Sciatic nerve (tissue), 2 donors: Measurements from ENCODE around the gene PARD3B. TPM values are rescaled to one million over a fixed set of nuclear protein-coding genes. Genes with fewer than 3 reads are reported as not detected.
"Not testable (repeated sequence)": the region's sequence is repeated elsewhere in the genome, so short reads cannot be mapped to it uniquely, and the experiment has no call there.

Source experiments
- ATAC-seq: fragments of 200-7000 bp; cut with Tn5 transposase; one replicate; pipeline ENCODE4 v1.9.1; 2020; ENCODE audit warnings: mild to moderate bottlenecking, moderate library complexity
- DNase-seq: peaks from one replicate; pipeline ENCODE4 v3.0.0-alpha.2; 2020; ENCODE audit warnings: low spot score
- intact Hi-C: fragments of 100-400 bp; cut with DNase I; formaldehyde crosslinking; loops from one replicate; pipeline ENCODE4 v1.14.2; 2022
- total RNA-seq: library from RNA; stranded (reverse); fragmentation: NEBNext Ultra II Directional; extraction: Animal tissue kit (Norgen Biotek cat#: 25700); gene quantifications from one replicate; pipeline ENCODE4 v1.2.1, GENCODE V29; 2021
- donor health status: DM: no; HTN: no; CAD: no.
- donor health status: DM: no; HTN: no; CAD: no.

Gene PARD3B
- total RNA-seq, 1 donor from 2014 or later: 100 TPM

GRCh38 chr2:204538182-204539018 is 6.9 kb upstream of the PARD3B start:
- intact Hi-C loops: no loop called here
- ATAC-seq (peak; percentile 53), DNase-seq (peak; percentile 72)

DNA sequence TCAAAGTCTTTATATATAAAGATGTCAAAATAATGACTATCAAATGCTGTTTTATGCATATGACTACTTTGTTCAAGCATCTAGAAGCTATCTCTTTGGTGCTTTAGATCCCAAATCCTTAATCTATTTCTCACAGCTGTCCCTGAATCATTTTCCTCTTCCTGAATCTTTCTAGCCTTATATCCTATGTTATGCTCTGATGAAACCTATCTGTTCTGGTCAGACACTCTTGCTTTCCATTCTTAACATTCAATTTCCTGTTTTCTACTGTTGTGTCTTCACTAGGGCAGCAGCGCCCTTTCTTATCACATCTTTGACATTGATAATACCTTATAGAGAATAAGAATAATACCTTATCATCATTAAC is 6.3 kb upstream of the PARD3B start:
- intact Hi-C loops: no loop called here
- ATAC-seq: no peak
- no peak for DNase-seq

- ATAC-seq: no peak
- intact Hi-C loops: no loop called here
- DNase-seq: no peak
These were observed 3.6 kb upstream of the PARD3B start for GRCh38 chr2:204541637-204542036.

- ATAC-seq (peak; percentile 51), DNase-seq (no peak)
- intact Hi-C loops: no loop called here
These were observed 2.2 kb upstream of the PARD3B start for GRCh38 chr2:204542982-204543608.

DNA sequence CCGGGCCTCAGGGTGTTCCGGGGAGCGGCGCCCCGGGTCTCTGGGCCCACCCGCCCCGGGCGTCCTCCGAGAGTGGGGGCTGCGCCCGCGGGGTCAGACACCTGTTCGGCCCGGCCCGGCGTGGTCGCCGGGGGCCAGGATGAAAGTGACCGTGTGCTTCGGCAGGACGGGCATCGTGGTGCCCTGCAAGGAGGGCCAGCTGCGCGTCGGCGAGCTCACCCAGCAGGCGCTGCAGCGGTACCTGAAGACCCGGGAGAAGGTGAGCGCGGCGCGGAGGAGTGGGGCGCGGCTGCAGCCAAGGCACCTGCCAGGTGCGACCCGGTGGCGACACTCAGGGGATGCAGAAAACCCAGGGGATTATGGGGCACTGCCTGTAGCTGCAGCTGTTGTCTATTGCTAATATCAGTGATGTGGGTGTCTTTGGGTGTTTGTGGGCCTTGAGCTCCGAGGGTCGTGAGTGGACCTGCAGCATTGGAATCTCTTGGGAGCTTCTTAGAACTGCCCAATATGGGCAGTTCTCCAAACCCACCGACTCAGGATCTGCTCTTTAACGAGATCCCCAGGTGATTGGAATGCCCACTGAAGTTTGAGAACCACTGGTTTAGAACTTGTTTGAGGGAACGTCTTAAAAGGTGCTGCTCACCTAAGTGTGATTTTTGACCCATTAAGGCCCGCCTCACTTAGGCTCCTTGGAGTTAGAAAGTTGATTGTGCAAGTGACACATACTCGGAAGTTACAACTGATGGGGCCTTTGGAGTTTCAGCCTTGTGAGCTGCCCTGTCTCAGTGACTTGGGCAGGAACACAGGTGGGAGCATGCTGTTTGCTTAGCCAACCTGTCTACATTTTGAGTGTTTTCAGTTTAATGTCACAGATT is 823 bp downstream of the PARD3B start:
- peak; percentile 4 for ATAC-seq
- peak; percentile 59 for DNase-seq
- intact Hi-C loops: no loop called here

GRCh38 chr2:204550751-204551511 is 5.7 kb downstream of the PARD3B start:
- ATAC-seq (peak; percentile 10), DNase-seq (no peak)
- intact Hi-C loops: no loop called here

DNA sequence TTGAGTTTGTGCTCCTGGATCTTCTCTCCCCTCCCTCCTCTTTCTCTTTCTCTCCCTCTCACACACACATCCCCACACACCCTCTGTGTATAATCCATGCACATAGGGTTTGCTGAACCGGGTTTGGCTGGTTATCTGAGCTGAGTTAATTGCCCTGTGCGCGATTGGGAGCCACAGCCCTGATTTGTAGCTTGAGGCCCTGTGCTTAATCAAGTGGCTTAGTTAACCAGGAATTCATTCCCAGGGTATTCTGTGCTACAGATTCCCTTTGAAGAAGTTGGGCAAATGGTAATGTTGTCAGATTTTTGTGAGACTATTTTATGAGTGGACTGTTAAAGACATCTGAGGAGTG is 6.2 kb downstream of the PARD3B start:
- ATAC-seq: no peak
- intact Hi-C loops: no loop called here

DNA sequence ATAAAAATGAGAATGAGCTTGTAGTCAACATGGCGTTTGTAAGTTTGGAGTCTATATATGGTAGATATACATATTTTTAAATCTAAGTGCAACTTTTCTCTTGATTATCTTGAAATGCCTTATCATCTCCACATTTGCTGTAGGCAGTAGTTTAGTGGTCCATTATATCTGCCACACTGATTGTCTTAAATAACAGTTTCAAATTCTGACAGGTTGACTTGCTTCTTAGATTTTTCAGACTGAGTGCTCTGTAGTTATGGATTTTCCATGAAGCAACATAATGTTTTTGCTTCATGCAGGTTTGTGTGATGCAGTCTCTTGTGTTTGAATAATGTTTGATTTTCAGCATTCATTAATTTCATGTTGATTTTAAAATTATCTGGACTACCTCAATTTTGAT is 12.3 kb downstream of the PARD3B start:
- intact Hi-C loops: no loop called here
- ATAC-seq (no peak), DNase-seq (no peak)

More for the DNA sequence above, 6.2 kb downstream of the PARD3B start:
- no peak for DNase-seq

DNA sequence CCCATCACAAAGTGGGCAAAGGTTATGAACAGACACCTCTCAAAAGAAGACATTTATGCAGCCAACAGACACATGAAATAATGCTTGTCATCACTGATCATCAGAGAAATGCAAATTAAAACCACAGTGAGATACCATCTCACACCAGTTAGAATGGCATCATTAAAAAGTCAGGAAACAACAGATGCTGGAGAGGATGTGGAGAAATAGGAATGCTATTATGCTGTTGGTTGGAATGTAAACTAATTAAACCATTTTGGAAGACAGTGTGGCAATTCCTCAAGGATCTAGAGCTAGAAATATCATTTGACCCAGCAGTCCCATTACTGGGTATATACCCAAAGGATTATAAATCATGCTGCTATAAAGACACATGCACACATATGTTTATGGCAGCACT is 14.1 kb downstream of the PARD3B start:
- intact Hi-C loops, DNase-seq, ATAC-seq: not testable (repeated sequence)

- intact Hi-C loops: no loop called here
- DNase-seq (no peak), ATAC-seq (no peak)
These were observed 15.6 kb downstream of the PARD3B start for GRCh38 chr2:204560902-204561301.

GRCh38 chr2:204561771-204562170 is 16.5 kb downstream of the PARD3B start:
- ATAC-seq (no peak), DNase-seq (no peak)
- intact Hi-C loops: no loop called here

DNA sequence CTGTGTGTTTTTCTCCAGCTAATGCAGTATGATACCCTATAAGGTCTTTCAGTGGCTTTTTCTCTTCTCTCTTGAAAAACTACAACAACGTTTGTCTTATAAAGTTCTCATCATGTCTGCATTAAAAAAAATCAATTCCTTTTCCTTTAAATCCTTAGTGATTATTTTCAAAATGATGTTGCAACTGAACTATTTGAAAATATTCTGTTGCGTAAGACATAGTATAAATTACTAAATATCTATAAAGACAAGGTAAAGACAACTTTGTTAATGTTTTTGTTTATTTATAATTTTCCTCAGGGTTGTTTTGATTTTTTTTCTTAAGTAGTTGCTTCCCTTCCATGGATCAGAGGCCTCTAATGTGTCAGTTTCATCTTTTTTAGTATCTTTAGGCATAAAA is 21.2 kb downstream of the PARD3B start:
- ATAC-seq (no peak), DNase-seq (no peak)
- intact Hi-C loops: no loop called here

GRCh38 chr2:204570421-204570820 is 25.1 kb downstream of the PARD3B start:
- intact Hi-C loops: no loop called here
- no peak for DNase-seq
- ATAC-seq: no peak

DNA sequence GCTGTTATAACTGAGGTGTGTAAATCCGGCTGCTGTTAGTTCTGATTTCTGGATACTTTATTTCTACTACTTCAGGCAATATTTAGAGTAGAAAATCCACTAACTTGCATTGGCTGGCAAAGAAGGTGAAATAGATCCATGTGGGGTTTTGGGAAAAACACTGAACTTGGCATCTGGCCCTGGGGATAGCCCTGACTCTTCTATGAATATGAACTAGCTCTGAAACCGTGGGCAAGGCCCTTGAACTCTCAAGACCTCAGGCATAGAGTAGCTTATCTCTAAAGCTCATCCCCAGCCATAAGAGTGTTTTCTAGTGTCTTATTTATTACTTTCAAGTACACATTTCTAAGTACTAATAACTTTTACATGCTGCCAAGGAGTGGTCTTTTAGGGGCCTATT is 25.8 kb downstream of the PARD3B start:
- DNase-seq (no peak), ATAC-seq (no peak)
- intact Hi-C loops: no loop called here

GRCh38 chr2:204571911-204572310 is 26.6 kb downstream of the PARD3B start:
- ATAC-seq (no peak), DNase-seq (no peak)
- intact Hi-C loops: no loop called here

GRCh38 chr2:204573221-204573620 is 27.9 kb downstream of the PARD3B start:
- ATAC-seq: no peak
- no peak for DNase-seq
- intact Hi-C loops: no loop called here

DNA sequence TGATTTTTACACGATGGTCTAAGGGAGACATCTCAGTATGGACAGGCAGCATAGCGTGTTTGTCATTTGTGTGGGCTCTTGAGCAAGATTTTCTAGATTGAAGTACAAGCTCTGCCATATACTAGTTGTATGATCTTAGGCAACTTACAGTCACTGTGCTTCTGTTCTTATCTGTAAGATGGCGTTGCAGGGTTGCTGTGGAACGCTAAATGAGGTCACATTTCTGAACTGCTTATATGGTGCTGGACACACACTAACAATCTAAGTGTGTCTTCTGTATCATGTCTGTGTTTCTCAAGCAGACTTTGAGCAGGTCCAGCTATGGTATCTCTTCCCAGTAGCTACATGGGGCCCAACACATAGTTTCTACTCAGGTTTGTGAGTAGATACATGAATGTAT is 29.2 kb downstream of the PARD3B start:
- intact Hi-C loops: no loop called here
- ATAC-seq (no peak), DNase-seq (no peak)

GRCh38 chr2:204575463-204575862 is 30.2 kb downstream of the PARD3B start:
- DNase-seq: no peak
- intact Hi-C loops: no loop called here
- ATAC-seq: no peak

DNA sequence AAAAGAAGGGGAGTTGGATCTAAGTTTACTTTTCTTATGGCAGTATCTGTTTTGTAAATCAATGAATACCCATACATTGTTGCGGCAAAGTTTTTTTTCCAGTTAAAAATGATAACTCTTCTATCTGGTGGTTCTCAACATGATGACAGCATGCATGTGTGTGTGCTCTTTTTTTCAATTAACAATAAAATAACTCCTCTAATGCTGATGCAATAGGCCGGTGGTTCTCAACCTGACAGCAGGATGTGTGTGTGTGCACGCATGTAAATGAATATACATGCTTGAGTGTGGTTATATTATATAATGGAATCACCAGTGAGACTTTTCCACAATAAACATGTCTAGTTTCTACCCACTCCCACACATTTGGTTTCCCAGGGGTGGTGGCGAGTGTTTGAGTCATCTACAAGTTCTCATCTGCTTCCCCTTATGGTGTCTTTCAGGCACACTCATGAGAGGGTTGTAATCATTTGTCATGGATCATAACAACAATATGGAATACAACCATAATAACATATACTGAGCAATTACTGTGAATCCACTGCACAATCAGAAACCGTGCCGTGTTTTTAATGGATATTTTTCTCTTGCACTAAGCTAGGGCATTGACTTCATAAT is 31.2 kb downstream of the PARD3B start:
- ATAC-seq (no peak), DNase-seq (no peak)
- intact Hi-C loops: no loop called here
